Fibroblast of pulmonary artery (primary cell): Measurements from ENCODE around the gene EIF4G3.
A peak's percentile ranks its signal among the peaks of the same experiment; 100 is the strongest.

Experiments used
- DNase-seq: peaks from one replicate; pipeline ENCODE4 v3.0.0-alpha.2; 2010; ENCODE audit warnings: low read depth
- H3K4me3 ChIP-seq: replicated peaks from 2 replicates; pipeline ENCODE4 v1.5.1; 2011; ENCODE audit warnings: low read depth, mild to moderate bottlenecking, control low read depth, low read length, moderate library complexity
- TF ChIP-seq, protein P1 (sequence below): IDR thresholded peaks from 2 replicates; pipeline ENCODE4 v1.5.1; 2011; ENCODE audit warnings: mild to moderate bottlenecking, control low read depth, low read length, inconsistent platforms; ENCODE audit errors: missing control alignments

Gene EIF4G3

DNA sequence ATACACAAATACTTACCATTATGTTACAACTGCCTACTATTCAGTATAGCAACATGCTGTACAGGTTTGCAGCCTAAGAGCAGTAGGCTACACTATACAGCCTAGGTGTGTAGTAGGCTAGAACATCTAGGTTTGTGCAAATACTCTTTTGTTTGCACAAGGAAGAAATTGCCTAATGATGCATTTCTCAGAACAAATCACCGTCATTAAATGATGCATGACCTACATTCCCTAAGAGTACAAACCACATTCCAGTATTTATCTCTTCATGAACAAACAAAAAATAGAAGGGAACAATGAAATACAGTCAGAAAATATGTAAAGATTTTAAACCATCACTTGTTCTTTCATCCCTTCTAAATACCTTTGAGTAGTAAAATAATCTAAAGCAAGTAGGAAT lies 279.9 kb downstream of the EIF4G3 start:
- H3K4me3 ChIP-seq = no peak overlapping the region
- DNase-seq = peak; percentile 91
- TF ChIP-seq, protein P1, sequence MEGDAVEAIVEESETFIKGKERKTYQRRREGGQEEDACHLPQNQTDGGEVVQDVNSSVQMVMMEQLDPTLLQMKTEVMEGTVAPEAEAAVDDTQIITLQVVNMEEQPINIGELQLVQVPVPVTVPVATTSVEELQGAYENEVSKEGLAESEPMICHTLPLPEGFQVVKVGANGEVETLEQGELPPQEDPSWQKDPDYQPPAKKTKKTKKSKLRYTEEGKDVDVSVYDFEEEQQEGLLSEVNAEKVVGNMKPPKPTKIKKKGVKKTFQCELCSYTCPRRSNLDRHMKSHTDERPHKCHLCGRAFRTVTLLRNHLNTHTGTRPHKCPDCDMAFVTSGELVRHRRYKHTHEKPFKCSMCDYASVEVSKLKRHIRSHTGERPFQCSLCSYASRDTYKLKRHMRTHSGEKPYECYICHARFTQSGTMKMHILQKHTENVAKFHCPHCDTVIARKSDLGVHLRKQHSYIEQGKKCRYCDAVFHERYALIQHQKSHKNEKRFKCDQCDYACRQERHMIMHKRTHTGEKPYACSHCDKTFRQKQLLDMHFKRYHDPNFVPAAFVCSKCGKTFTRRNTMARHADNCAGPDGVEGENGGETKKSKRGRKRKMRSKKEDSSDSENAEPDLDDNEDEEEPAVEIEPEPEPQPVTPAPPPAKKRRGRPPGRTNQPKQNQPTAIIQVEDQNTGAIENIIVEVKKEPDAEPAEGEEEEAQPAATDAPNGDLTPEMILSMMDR = no peak

DNA sequence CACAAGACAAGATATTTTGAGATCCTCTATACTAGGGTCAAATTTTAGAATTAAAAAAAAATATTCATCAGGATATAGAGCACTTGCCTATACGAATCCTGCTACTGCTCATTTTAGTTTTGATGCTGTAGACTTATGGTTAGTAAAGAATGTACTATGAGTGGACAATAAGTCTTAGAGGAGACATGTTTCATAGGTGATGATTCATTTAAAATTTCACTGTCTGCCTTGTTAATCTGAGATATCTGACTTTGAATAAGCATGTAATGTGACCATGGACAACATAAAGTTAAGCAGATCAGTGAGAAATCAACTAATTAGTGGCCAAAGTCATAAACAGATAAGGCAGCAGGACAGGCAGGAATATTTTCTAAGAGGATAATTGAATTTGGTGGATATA lies 282.8 kb downstream of the EIF4G3 start:
- H3K4me3 ChIP-seq = no peak overlapping the region
- no peak for DNase-seq
- TF ChIP-seq, protein P1 = no peak

DNA sequence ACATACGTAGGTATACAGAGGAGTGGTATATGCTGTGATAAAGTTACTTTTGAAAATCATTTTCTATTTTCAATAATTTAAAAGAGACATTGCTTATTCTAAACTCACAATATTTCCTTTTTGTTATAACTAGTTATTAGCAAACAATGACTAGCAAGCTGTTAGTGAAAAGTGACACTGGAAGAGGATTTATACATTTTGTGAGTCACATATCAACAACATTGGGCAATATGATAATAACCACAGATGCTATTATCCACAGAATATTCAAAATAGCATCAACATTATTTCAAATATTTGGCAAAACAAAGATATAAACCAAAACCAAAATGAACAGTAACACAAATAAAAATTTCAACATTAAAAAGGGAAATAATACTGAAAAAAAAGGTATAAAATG lies 285.6 kb downstream of the EIF4G3 start:
- no peak overlapping the region for H3K4me3 ChIP-seq
- peak; percentile 18 for DNase-seq
- TF ChIP-seq, protein P1 = no peak

DNA sequence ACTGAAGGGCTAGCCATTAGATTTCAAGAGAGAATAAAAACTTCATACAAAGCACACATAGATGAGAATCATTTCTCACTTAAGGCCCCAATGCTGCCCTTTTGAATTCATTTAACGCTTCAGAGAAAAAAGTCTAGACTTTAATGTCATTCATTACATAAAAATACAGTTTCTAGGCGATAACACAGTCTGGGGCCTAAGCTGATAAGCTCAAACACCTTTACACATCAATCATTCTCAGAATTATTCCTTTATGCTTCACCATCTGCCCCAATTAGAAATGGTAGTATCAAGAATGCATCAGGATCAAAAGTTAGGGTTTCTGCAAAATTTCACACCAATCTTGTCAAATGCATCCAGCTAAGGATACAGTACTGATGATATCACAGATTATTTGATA lies 289.5 kb downstream of the EIF4G3 start:
- TF ChIP-seq, protein P1 = no peak

DNA sequence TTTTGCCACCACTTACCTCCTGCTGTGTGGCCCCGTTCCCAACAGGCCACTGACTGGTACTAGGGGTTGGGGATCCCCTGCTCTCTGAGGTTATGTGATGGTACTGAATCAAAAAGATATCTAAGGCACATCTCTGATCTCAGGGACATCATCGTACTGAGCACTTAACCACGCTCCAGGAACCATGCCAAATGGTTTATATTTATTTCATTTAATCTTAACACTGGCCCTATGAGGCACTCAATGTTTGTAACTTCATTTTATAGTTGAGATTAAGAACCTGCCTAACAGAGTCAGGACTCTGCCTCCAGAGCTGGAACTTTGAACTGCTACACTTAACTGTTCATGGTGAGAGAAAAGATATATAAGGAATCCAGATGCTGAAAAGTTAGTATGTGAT lies 291.6 kb downstream of the EIF4G3 start:
- TF ChIP-seq, protein P1 = no peak
- H3K4me3 ChIP-seq = no peak overlapping the region
- peak; percentile 24 for DNase-seq

More for the DNA sequence above, 289.5 kb downstream of the EIF4G3 start:
- no peak overlapping the region for H3K4me3 ChIP-seq
- DNase-seq = no peak

DNA sequence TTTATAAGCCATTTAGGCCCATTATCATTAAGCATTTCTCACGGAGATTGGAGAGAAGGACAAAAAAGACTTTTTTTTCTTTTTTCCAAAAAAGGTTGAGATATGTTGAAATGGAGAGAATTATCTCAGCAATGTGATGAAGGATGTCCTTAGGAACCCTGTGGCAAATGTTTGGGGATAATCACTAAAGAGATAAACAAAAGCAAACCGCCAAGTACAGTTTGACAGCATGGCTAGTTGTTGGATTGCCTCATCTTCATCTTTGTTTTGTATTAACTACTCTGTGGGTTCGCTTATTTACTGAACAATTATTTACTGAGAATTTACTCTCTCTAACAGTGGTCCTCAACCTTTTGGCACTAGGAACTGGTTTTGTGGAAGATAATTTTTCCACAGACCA lies 292.2 kb downstream of the EIF4G3 start:
- TF ChIP-seq, protein P1 = no peak
- peak; percentile 13 for DNase-seq
- no peak overlapping the region for H3K4me3 ChIP-seq

DNA sequence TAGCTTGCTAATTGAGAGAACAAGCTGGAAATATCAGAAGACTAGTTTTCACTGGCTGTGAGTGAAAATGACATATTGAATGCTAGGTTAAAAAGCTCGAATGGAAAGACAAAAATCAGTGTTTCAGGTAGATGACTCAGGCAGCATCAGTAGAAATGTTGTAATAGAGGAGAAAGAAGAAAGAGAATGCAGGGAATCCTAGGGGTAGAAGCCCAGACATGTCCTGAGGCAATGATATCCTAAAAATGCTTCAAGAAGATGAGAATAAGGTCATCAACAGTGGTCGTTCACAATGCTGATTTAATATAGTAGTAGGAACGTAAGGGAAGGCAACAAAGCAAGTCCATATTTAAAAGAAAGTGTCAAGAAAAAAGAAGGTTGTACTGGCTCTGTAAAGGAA lies 292.9 kb downstream of the EIF4G3 start:
- H3K4me3 ChIP-seq = no peak overlapping the region
- DNase-seq = peak; percentile 7
- TF ChIP-seq, protein P1 = no peak
